K562 (cell line): ENCODE data around the gene ROPN1L. TPM values are rescaled to one million over a fixed set of nuclear protein-coding genes. Genes with fewer than 3 reads are reported as not detected.
A peak's percentile ranks its signal among the peaks of the same experiment; 100 is the strongest.

Experiments
- ATAC-seq: fragments of 200-7000 bp; cut with Tn5 transposase; 3 replicates; pipeline ENCODE4 v1.9.1; 2020; ENCODE audit warnings: moderate library complexity
- BruUV-seq: library from RNA; stranded (reverse); fragments of 400-500 nt; replicated peaks from 2 replicates; lab custom pipeline; 2021; lab: Mats Ljungman, UMichigan
- CTCF ChIA-PET: fragments of 300-600 bp; formaldehyde crosslinking; extraction: SDS; loops from one replicate; lab custom pipeline; 2021; ENCODE audit warnings: low intra/inter-chr PET ratio; lab: Yijun Ruan, JAX
- POLR2A ChIA-PET: fragments of 300-600, 350-650 bp; sonication (Branson Sonifier 250); formaldehyde crosslinking; extraction: SDS; loops from one replicate; lab custom pipeline; 2021; ENCODE audit warnings: antibody characterized with exemption, inconsistent platforms; lab: Yijun Ruan, JAX
- DNase-seq, 4 experiments: peaks; one replicate each; pipeline versions ENCODE4 v3.0.0 to v3.0.0-alpha.2; 2011 to 2018; ENCODE audit warnings: low spot score in 3 of 4, mixed read lengths in 3 of 4; ENCODE audit errors: extremely low read depth in 1 of 4
- FAIRE-seq: peaks from 2 replicates; lab custom pipeline; 2011; peaks lifted over from hg19 to GRCh38; lab: Jason Lieb, UNC
- H2AFZ ChIP-seq: 2 replicates; pipeline ENCODE4 v1.6.0; 2011; ENCODE audit warnings: low read depth, low read length, control low read depth, inconsistent platforms
- H3K27ac ChIP-seq: fragments of 200-600 bp; 3 replicates; pipeline ENCODE4 v1.8.0; 2011; ENCODE audit warnings: low read depth, mild to moderate bottlenecking, control low read depth, inconsistent platforms, low read length, moderate library complexity, mixed read lengths; ENCODE audit errors: extremely low read depth
- H3K27me3 ChIP-seq, 2 experiments: fragments of 300-600 bp in 1 of 2; 2 replicates in 1 of 2; 3 replicates in 1 of 2; pipeline versions ENCODE4 v1.6.0 to v1.8.0; 2011; ENCODE audit warnings: inconsistent platforms in 2 of 2, low read length in 2 of 2, mild to moderate bottlenecking in 1 of 2, mixed read lengths in 1 of 2, moderate library complexity in 1 of 2; ENCODE audit not compliant: control insufficient read depth in 2 of 2, insufficient read depth in 2 of 2
- H3K36me3 ChIP-seq: fragments of 300-600 bp; 3 replicates; pipeline ENCODE4 v1.8.0; 2011; ENCODE audit warnings: mild to moderate bottlenecking, low read length, inconsistent platforms; ENCODE audit not compliant: control insufficient read depth, insufficient read depth
- H3K4me1 ChIP-seq, 2 experiments: fragments of 200-600 bp in 1 of 2; replicated peaks in 1 of 2; 2 replicates in 1 of 2; 3 replicates in 1 of 2; pipeline versions ENCODE4 v1.5.1 to v1.8.0; 2011; ENCODE audit warnings: inconsistent platforms in 2 of 2, low read length in 2 of 2, mild to moderate bottlenecking in 1 of 2, mixed read lengths in 1 of 2, moderate library complexity in 1 of 2; ENCODE audit not compliant: control insufficient read depth in 2 of 2, insufficient read depth in 2 of 2
- H3K4me2 ChIP-seq: 2 replicates; pipeline ENCODE4 v1.6.1; 2011; ENCODE audit warnings: low read length, control low read depth, inconsistent platforms, mixed read lengths; ENCODE audit not compliant: insufficient read depth
- H3K4me3 ChIP-seq: fragments of 200-600 bp; sonication (generic), shearing (Covaris generic); 2 replicates; pipeline ENCODE4 v1.5.1; 2016; ENCODE audit warnings: control low read depth, inconsistent platforms
- H3K79me2 ChIP-seq: fragments of 200-600 bp; 3 replicates; pipeline ENCODE4 v1.8.0; 2011; ENCODE audit warnings: low read length, inconsistent platforms; ENCODE audit not compliant: control insufficient read depth, insufficient read depth
- H3K9ac ChIP-seq, 2 experiments: 2 replicates each; pipeline versions ENCODE4 v1.6.0 to v1.6.1; 2011; ENCODE audit warnings: low read depth in 2 of 2, low read length in 2 of 2, control low read depth in 1 of 2, inconsistent platforms in 1 of 2, mild to moderate bottlenecking in 1 of 2, mixed read lengths in 1 of 2; ENCODE audit not compliant: insufficient read depth in 1 of 2
- H3K9me1 ChIP-seq: one replicate; pipeline ENCODE4 v1.6.0; 2011; ENCODE audit warnings: inconsistent platforms, mild to moderate bottlenecking, low read length, moderate library complexity; ENCODE audit not compliant: control insufficient read depth, insufficient read depth
- H3K9me3 ChIP-seq: replicated peaks from 2 replicates; pipeline ENCODE4 v1.5.1; 2011; ENCODE audit warnings: low read depth, low read length, inconsistent platforms; ENCODE audit not compliant: control insufficient read depth, insufficient read depth
- H4K20me1 ChIP-seq: replicated peaks from 2 replicates; pipeline ENCODE4 v1.6.1; 2011; ENCODE audit warnings: low read length, inconsistent platforms, mixed read lengths; ENCODE audit not compliant: control insufficient read depth, insufficient read depth
- ATF3 ChIP-seq, 2 experiments: fragments of 450-650 bp in 1 of 2; sonication (generic) in 1 of 2; formaldehyde crosslinking in 1 of 2; IDR thresholded peaks in 1 of 2; conservative IDR thresholded peaks in 1 of 2; 2 replicates each; pipeline versions ENCODE4 v1.6.1 to v1.8.1; 2016 to 2023; ENCODE audit warnings: mild to moderate bottlenecking in 2 of 2, moderate library complexity in 2 of 2, inconsistent platforms in 1 of 2, missing genetic modification reagents in 1 of 2
- EGR1 ChIP-seq: fragments of 450-650 bp; conservative IDR thresholded peaks from 2 replicates; pipeline ENCODE4 v1.6.1; 2017; ENCODE audit warnings: mild to moderate bottlenecking
- EP300 ChIP-seq: IDR thresholded peaks from 2 replicates; pipeline ENCODE4 v1.6.1; 2012; ENCODE audit warnings: low read length, improper control_type of control experiment
- HMBOX1 ChIP-seq: sonication (generic); IDR thresholded peaks from 2 replicates; pipeline ENCODE4 v1.6.1; 2016
- MEIS2 ChIP-seq: fragments of 450-650 bp; IDR thresholded peaks from 2 replicates; pipeline ENCODE4 v1.6.1; 2014; ENCODE audit warnings: mild to moderate bottlenecking; ENCODE audit not compliant: partially characterized antibody
- NR2C2 ChIP-seq, 2 experiments: fragments of 200-800 bp in 1 of 2; sonication (Bioruptor generic) in 1 of 2; sonication (generic) in 1 of 2; formaldehyde crosslinking in 1 of 2; IDR thresholded peaks; 2 replicates each; pipeline versions ENCODE4 v1.6.1 to v1.8.0; 2016 to 2022; ENCODE audit warnings: mild to moderate bottlenecking in 1 of 2, missing compliant biosample characterization in 1 of 2, missing genetic modification characterization in 1 of 2, missing genetic modification reagents in 1 of 2
- PKNOX1 ChIP-seq: fragments of 450-650 bp; IDR thresholded peaks from 2 replicates; pipeline ENCODE4 v1.6.1; 2016
- POLR2AphosphoS5 ChIP-seq: IDR thresholded peaks from 2 replicates; pipeline ENCODE4 v1.6.1; 2011; ENCODE audit warnings: mild to moderate bottlenecking, low read depth, low read length, moderate library complexity; ENCODE audit not compliant: control insufficient read depth, insufficient read depth
- RCOR1 ChIP-seq, 2 experiments: IDR thresholded peaks; 2 replicates each; pipeline ENCODE4 v1.6.1; 2012; ENCODE audit warnings: low read depth in 2 of 2, low read length in 2 of 2, borderline replicate concordance in 1 of 2, improper control_type of control experiment in 1 of 2
- SRSF1 ChIP-seq: fragments of 200-400 bp; formaldehyde crosslinking; IDR thresholded peaks from 2 replicates; pipeline ENCODE4 v1.6.1; 2017; ENCODE audit warnings: mild to moderate bottlenecking, low read depth, low read length, moderate library complexity
- VEZF1 ChIP-seq: fragments of 200-800 bp; sonication (Bioruptor generic); IDR thresholded peaks from 2 replicates; pipeline ENCODE4 v1.6.1; 2017; ENCODE audit warnings: missing genetic modification characterization, missing compliant biosample characterization
- ZNF124 ChIP-seq: sonication (generic); formaldehyde crosslinking; IDR thresholded peaks from 2 replicates; pipeline ENCODE4 v1.8.1; 2022; ENCODE audit warnings: missing genetic modification reagents
- ZNF511 ChIP-seq: sonication (generic); formaldehyde crosslinking; IDR thresholded peaks from 2 replicates; pipeline ENCODE4 v1.8.0; 2022; ENCODE audit warnings: mild to moderate bottlenecking, missing genetic modification reagents
- ZNF561 ChIP-seq: fragments of 450-650 bp; formaldehyde crosslinking; conservative IDR thresholded peaks from 2 replicates; pipeline ENCODE4 v1.4.0; 2020; ENCODE audit warnings: mild to moderate bottlenecking, moderate library complexity
- WGBS: fragments of 100-300 bp; shearing (Covaris generic); methylation state at CpG from one replicate; pipeline ENCODE4 v1.1.6; 2016; ENCODE audit warnings: low coverage, mixed read lengths; ENCODE audit not compliant: insufficient coverage; ENCODE audit errors: missing lambda C conversion rate; 5-methylcytosine and 5-hydroxymethylcytosine counted together
- in situ Hi-C: fragments of 300-500 bp; cut with MboI; formaldehyde crosslinking; loops from 4 replicates; pipeline ENCODE4 v1.15.0; 2018; ENCODE audit warnings: inconsistent platforms, mixed read lengths
- intact Hi-C: fragments of 100-400 bp; cut with micrococcal nuclease; formaldehyde crosslinking; loops from 2 replicates; pipeline ENCODE4 v1.14.2; 2022
- polyA plus RNA-seq, 8 experiments: library from polyadenylated mRNA; depleted of rRNA in 4 of 8; stranded (reverse) in 5 of 8; unstranded in 3 of 8; fragments of >200 nt; fragmentation: Nextera tagmentation in 2 of 8; fragmentation: Illumina TruSeq in 1 of 8; extraction: Ambion mirVana in 2 of 8; extraction: Trizol in 1 of 8; gene quantifications; 2 replicates each; pipeline versions ENCODE4 v1.2.1 to v1.2.3, GENCODE V29; 2011 to 2014; ENCODE audit warnings: inconsistent platforms in 1 of 8, missing spikeins in 1 of 8
- total RNA-seq, 7 experiments: library from RNA; depleted of rRNA in 6 of 7; stranded (reverse); fragments of >200 nt in 6 of 7; fragmentation: Illumina TruSeq in 2 of 7; extraction: Trizol in 2 of 7; gene quantifications; 2 replicates each; pipeline versions ENCODE4 v1.2.1 to v1.2.3, GENCODE V29; 2011 to 2021; ENCODE audit warnings: low replicate concordance in 1 of 7

Gene ROPN1L
- total and polyA plus RNA-seq, 9 of the 15 experiments (the other 6 are each of a cell fraction or from before 2014, with no cell fraction given), result 0.04 to 0.85 (median 0.24) TPM; not detected in 3

- peak; percentile 26 for ATAC-seq
- peak in 1 of 2 experiments; percentile 45; a peak in 1 of 4 replicates for TF ChIP-seq RCOR1 (IDR thresholded peaks at IDR 0.05; ENCODE audit: borderline replicate concordance in 1 of 2, low read depth in 2 of 2, low read length in 2 of 2)
- peak; percentile 29; the same call in 1 of the 2 replicates for TF ChIP-seq EP300
- peak; percentile 66 for TF ChIP-seq ATF3 (IDR thresholded peaks at IDR 0.05)
- no peak for TF ChIP-seq ATF3 (CRISPR knock-in tag; conservative IDR thresholded peaks at IDR 0.05)
- TF ChIP-seq MEIS2, result peak; percentile 96
- peak; percentile 37; the same call in 1 of the 2 replicates for TF ChIP-seq EGR1
- TF ChIP-seq NR2C2 (CRISPR knock-in tag; IDR thresholded peaks at IDR 0.05), result no peak
- no peak for TF ChIP-seq NR2C2 (tag; IDR thresholded peaks at IDR 0.05)
- TF ChIP-seq SRSF1, result no peak
- TF ChIP-seq POLR2AphosphoS5, result peak; percentile 43
- peak; percentile 95 for TF ChIP-seq PKNOX1
- TF ChIP-seq ZNF124 (CRISPR knock-in tag), result no peak
- no peak for TF ChIP-seq ZNF511 (CRISPR knock-in tag)
- no peak for TF ChIP-seq ZNF561 (CRISPR knock-in tag)
- peak; percentile 66; the same call in 1 of the 2 replicates for TF ChIP-seq HMBOX1
- peak; percentile 68 for TF ChIP-seq VEZF1 (CRISPR knock-in tag)
Observed at GRCh38 chr5:10434392-10434791, 7.3 kb upstream of the ROPN1L start.

More at GRCh38 chr5:10434392-10434791, 7.3 kb upstream of the ROPN1L start:
- FAIRE-seq (no peak), DNase-seq (peak in 2 of 4 experiments; percentile 61 to 64)
- Histone ChIP-seq H3K4me3 (no peak overlapping the region), H3K9me3 (no peaks in the 10 kb centered on the region), H3K4me2 (no peak overlapping the region), H3K79me2 (no peaks in the 10 kb centered on the region), H2AFZ (no peak overlapping the region), H3K4me1 (peaks cover 2 to 26% of the 10 kb centered on the region in 2 experiments; a peak in 3 of 5 replicates), H4K20me1 (no peaks in the 10 kb centered on the region), H3K27me3 (no peaks in the 10 kb centered on the region), H3K27ac (peak overlapping the region; percentile 22; the same call in 1 of the 3 replicates), H3K36me3 (peaks cover 79% of the 10 kb centered on the region), H3K9me1 (no peaks in the 10 kb centered on the region), H3K9ac (no peak overlapping the region)
- no TSS peak for BruUV-seq
- intact Hi-C loops (no loop called here), in situ Hi-C loops (no loop called here)
- POLR2A ChIA-PET, result interaction anchor here (1.0 kb wide), 1 partner anchor 174 kb away, joined by 3 read pairs; no protein-coding TSS in a partner anchor
- 63% methylated on average over 5 of the region's 5 CpGs for WGBS
- CTCF ChIA-PET, result no interaction called here
